Stimulated activated CD8-positive, alpha-beta memory T cell treated with anti-CD3 and anti-CD28 coated beads, Interleukin-15, amount 100 ng/mL, for 48 hours (primary cell): Measurements from ENCODE around the gene ADAT3.
A peak's percentile ranks its signal among the peaks of the same experiment; 100 is the strongest.
"Not testable (repeated sequence)": the region's sequence is repeated elsewhere in the genome, so short reads cannot be mapped to it uniquely, and the experiment has no call there.

ENCODE experiments used
- DNase-seq, 2 donors: peaks; one replicate each; pipeline ENCODE4 v3.0.0-alpha.2; 2020; ENCODE audit warnings: low read depth in 2 of 2

ADAT3 gene

DNA sequence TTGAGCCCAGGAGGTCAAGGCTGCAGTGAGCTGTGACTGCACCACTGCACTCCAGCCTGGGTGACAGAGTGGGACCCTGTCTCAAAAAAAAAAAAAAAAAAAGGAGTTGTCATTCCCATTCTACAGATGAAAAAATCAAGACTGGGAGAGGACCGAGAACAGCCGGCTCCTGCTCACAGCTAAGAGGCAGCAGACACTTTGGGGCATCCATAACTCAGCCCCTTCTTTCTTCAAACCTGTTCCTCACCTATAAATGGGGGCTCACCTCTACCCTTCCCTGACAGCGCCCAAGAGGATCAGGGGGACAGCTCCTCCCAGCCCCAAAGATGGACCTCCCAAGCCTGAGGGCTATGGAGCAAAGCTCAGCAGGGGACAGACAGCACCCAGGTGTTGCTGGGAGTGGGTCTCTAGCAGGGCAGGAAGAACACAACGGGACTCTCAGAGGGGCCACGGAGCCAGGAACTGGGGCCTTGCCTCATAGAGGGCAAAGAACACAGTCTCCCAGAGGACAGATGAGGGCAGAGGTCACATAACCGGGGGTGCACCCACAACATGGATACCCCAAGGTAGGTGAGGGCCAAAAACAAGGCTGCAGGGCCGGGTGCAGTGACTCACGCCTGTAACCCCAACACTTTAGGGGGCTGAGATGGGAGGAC lies 38.4 kb upstream of the ADAT3 start:
- DNase-seq = no peak

DNA sequence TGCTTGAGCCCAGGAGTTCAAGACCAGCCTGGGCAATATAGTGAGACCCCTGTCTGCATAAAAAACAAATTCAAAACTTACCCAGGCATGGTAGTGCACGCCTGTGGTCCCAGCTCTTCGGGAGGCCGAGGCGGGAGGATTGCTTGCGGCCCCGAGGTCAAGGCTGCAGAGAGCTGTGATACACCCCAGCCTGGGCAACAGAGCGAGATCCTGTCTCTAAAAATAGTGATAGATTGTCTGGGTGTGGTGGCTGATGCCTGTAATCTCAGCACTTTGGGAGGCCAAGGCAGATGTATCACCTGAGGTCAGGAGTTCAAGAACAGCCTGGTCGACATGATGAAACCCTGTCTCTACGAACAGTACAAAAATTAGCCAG lies 37.9 kb upstream of the ADAT3 start:
- no peak for DNase-seq

DNA sequence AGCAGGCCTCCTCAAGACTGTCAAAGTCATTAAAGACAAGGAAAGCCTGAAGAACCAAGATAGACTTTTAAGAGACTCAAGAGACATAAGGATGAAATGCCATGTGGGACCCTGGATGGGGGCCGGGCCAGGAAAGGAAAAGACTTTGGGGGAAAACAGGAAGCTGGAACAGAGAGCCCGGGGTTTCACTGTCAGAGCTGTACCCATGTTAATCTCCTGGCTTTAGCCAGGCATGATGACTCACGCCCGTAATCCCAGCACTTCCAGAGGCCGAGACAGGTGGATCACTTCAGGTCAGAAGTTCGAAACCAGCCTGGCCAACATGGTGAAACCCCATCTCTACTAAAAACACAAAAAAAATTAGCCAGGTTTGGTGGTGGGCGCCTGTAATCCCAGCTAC lies 36.2 kb upstream of the ADAT3 start:
- no peak for DNase-seq

DNA sequence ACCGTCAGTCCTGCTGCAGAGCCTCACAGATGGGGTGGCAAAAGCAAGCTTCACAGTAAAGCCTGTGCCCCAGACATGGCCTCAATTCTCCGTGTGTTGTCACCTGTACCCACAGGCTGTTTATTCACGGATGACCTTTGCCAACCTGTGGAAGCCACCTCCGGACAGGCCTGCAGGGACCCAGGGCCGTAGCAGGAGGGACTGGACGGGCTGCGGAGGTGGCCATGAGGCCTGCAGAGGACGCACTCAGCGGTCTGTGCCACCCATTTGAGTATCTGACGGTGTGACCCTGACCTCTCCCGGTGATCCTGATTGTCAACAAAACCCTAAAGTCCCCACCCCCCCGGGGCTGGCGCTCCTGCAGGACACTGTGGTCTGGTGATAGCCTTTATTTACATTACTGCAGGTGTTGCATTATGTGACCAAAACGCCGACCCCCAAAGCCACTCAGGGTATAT lies 34.0 kb upstream of the ADAT3 start:
- DNase-seq = no peak

DNA sequence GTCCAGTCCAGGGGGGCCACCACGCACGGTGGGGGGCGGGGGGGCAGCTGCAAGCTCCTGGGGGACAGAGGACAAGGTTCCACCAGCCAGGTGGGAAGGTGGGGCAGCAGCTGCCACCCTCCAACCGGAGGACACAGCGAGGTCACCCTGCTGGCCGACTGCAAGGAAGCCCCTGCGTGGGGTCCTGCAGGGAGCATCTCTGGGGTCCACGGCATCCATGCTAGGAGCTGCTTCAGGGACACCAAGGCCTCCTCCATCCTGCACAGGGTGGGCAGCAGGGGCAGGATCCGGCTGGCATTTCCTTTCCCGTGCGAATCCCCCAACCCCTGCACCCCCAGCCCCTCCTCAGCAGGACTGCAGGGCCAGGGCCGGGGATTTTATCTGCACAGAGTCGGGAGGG lies 33.6 kb upstream of the ADAT3 start:
- no peak for DNase-seq

DNA sequence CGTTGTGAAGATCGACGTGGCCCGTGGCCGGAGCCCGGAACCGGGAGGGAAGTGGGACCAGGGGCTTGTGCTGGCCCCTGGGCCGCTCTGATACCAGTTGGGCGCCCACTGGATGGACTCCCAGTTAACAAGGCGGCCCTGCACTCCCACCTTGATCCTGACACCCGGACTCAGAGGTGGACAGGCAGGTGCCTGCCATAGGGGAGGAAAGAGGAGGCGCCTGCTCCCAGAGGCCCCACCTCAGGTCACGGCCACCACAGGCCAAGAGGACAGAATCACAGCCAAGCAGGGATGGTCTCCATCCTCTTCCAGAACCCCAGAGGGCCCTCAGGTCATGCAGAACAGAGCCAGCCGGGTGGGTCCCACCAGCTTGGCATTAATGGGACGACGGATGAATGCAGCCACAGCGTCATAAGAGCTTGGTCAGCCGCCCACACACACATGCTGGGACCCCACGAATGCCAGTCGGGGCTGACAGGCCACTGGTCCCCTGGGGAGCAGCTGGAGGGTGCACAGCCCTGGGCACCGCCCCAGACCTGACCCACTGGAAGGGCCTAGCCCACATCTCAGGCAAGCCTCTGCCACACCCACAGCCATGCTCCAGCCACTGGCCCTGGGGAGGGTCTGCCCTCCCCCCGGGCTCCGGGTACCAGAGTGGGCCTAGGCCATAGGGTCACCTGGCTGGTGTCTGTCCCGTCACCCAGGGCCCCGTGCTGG lies 32.2 kb upstream of the ADAT3 start:
- DNase-seq = no peak

DNA sequence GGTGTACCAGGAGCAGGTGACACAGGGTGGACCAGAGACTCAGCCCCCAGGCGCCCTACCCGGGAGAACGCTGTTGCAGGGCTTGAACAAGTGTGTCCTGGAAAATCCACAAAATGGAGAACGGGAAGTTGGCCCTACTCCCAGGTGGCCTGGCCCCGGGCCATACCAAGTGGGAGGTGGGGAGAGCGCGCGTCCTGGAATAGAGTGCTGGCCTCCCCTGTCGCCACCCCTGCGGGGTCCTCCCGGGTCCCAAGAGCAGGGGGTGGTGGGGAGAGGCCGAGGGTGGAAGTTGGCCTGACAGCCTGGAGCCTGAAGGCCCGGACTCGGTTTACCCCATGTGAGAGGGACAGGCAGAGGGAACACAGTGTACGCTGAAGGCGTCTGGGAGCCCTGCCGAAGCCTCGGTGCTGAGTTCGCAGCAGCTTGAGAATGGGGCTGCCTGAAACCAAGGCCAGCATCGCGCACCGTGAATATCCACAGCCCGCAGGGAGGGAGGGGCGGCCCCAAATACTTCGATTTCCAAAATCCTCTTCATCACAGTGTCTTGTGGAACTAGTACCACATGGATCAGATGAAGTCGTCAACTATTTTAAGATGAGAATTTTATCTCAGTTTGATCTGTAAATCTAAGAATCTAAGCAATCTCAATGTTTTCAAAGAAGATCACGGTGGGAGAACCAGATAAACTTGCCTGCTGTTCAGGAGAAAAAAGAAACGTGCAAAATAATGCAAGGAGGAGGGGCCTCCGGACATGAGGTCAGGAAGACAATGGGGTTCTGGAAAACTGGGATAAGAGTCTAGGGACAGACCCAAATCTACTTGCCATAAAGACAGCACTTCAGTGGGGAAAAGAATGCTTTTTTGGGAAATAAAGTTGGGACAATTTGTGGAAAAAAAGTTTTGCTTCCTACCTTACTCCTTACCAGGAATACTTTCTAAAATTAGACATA lies 31.4 kb upstream of the ADAT3 start:
- DNase-seq = no peak

DNA sequence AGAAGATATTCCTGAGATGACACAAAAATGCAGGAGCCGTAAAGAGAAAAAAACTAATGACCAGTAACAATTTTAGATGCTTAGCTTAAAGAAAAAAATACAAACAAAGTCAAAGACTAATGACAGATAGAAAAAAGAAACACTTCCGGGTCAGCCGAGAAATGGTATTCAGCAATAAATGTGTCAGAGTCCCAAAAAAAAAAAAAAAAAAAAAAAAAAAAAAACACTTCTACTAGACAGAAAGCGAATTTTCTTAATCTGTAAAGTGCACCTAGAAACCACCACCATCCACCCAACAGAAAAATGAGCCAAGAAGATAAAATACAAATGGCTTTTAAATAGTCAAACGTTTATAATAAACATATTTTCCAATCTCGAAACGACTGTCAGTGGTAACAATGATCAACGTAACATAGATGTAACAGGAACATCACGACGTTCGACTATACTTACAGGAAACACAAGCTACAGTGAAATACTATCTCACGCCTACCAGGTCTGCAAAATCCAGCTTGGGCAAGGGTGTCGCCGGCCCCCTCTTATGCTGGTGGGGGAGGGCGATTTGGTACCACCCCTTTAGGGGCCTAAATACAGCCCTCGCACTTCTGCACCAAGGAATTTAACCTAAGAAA lies 30.5 kb upstream of the ADAT3 start:
- no peak for DNase-seq

DNA sequence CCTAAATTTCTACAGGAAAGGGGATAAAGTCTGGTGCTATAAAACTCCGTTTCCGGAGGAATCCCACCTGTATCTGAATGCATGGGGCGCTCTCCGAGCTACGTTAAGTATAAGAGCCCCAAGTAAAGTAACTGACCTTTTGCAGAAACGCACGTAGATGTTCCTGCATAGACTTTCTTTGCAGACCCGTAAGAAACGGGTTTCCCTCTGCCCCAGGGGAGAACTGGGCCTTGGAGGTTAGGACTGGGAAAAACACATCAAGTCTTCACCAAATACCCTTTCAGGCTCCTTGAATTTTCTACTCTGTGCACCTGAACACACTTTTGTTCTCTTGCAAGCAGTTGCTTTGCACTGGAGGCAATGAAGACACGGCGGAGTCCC lies 29.9 kb upstream of the ADAT3 start:
- not testable (repeated sequence) for DNase-seq

DNA sequence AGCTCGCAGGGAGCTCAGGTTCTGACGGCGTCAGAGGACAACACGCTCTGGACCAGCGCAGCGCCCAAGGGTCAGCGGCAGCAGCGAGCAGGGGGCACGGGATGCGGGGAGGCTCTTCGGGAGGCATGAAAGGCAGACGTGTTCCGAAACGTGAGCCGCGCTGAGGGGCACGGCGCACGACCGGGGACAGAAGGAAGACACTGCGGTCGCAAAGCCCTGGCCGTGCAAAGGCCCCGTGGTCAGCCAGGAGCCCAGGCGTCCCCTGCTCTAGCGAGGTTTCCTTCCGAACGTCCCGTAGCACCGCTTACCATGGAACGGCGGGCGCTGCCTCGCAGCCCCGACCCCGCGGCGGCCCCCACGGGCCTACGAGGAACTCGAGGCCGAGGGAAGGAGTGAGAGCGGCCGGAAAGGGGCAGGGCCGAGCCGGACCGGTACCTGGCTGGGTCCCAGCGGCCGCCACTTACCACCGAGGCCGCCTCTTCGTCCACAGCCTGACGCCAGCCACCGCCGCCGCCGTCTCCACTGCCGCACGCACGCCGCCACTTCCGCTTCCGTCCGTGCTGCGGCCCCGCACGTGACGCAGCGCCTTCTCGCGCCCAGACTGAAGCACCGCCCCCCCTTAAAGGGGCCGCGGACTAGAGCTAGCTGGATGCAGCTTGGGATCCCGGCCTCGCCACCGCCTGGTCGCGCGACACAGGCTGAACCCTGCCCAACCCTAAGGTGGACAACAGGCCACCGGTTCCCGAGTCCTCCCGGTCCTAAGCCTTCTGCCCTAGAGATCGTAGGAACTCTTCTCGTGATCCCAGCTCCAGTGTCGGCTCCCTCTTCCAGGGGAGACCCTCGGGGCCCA lies 29.3 kb upstream of the ADAT3 start:
- peak; percentile 88 to 89 for DNase-seq

DNA sequence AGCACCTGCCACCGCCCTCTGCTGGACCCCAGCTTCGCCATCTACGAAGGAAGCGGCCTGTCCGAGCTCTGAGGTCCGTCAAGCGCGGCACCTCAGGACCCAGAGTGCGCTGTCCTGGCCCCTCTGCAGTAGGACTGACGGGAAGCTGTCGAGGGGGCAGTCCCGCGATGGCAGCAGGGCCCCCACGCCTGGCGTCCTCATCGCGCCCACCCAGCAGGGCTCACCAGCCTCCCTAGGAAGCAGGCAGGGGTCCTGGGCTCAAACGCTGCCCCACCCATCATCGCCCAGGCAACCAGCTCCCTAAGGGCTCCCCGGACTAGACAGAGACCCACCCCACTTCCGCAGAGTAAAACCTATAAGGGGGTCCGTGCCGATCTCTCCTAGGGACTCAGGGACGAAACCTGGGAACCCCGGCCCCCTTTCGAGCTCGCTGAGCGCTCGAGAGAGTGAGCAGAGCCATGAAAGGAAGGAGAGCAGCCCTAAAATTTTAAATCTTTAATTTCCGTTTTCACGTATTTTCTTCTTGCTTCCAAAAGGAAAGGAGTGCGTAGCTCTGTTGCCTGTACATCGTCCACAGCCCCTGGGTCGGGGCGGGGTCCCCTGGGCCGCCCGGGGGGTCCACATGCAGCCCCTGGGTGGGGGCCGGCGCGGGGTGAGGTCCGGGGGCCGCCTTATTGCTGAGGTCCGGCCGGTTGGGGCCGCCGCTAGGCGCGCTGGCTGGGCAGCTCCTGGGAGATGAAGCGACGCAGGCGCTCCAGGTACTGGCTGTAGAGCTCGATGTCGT lies 28.5 kb upstream of the ADAT3 start:
- not testable (repeated sequence) for DNase-seq

DNA sequence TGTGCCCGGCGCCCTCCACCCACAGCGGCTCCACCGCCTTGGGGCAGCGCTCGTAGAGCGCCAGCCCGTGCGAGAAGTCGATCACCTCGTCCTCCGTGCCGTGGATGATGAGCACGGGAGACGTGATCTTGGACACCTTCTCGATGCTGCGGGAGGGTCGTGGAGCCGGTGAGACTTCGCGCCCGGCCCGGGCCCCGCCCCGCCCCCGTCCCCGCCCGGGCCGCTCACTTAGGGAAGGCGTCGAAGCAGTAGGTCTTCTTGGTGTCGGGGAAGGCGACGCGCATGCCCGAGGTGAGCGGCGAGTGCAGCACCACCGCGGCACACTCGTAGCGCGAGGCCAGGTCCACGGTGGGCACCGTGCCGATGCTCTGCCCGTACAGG lies 27.9 kb upstream of the ADAT3 start:
- not testable (repeated sequence) for DNase-seq

DNA sequence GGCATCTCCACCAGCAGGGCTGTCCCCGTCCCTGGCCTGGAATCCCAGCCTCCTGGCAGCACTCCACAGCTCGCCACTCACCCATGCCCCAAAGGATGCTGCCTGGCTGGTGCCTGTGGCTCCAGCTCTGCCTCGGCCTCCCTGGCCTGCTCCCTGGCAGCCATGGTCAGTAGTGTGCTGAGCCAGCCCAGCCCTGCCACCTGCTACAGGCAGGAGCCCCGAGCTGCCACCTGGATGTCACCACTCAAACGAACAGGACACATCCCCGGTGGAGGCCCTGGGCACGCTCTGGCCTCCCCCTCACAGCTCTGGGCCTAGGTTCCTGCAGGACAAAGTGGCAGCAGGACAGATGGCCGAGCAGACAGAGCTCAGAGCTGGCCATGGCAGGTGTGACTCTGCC lies 26.6 kb upstream of the ADAT3 start:
- DNase-seq = not testable (repeated sequence)

DNA sequence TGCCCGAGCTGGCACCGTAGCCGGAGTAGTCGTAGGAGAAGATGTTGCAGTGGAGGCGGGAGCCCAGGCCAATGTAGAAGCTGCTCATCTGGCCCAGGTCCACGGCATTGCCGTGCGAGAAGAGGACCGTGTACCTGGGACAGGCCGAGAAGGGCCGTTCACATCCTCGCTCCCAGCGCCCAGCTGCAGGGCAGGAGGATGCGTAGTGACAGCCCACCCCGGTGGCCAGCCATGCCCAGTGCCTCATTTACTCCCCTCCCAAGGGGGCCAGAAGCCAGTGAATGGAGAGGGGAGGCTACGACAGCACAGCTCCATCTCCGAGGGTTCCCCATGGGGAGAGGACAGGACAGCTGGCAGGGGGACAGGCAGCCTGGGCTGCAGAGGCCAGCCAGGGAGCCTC lies 25.2 kb upstream of the ADAT3 start:
- DNase-seq = not testable (repeated sequence)

DNA sequence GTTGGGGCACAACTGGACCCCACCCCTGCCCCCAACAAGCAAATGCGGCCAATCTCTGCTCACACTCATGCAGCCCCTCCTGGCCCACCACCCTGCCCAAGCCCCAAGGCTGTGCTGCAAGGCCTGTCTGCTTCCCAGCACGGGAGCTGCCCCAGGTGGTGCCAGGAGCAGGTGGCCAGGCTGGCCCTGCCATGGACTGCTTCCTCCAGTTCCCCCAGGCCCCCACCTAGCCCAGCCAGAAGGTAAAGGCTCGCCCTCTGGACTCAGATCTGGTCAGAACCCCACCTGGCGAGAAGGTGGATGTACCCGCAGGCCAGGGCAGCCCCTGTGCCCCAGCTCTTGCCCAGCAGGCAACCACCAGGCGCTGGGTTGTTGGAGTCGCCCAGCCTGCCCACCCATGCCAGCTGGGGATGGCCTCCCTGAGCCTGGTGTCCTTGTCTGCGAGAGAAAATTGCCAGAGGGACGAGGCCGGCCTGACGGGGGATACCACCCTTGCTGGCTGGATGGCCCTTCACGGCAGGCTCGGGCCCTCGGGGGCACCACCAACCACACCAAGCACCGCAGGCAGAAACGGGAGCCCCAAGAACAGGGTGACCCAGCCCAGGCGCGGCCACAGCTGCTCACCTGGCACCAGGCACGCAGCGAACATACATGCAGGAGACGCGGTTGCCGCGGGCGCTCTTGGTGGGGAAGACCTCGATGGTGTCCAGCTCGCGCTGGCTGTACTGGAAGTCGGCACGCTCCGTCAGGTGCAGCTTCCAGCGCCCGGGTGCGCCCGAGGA lies 24.4 kb upstream of the ADAT3 start:
- no peak for DNase-seq

DNA sequence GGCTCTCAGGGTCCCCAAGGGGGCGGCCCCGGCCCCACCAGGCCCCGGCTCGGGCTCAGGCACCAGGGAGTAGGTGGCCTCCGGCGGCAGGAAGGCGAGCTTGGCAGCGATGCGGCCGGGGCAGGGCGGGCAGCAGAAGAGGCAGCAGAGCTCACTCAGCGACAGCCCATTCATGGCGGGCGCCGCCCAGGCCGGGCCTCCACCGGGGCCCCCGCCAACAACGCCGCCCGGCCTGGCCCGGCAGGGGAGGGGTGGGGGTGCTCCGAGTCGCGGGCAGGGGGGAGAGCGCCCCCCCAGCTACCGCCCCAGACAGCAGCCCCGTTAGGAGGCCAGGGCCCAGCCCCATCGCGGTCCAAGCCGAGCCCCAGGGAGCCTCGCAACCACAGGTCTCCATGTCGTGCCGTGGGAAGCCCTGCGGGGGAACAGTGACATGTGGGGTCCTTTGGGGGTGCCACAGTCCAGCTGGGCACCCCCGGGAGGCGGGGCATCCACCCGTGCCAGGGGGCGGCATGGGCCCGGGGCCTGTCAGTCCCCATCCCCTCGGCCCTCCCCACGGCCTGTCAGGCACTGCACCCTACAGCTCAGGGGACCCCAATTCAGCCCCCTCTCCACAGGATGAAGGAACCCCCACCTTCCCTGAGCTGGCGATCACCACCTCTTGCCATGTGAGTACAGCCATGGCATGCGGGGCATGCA lies 23.7 kb upstream of the ADAT3 start:
- not testable (repeated sequence) for DNase-seq

DNA sequence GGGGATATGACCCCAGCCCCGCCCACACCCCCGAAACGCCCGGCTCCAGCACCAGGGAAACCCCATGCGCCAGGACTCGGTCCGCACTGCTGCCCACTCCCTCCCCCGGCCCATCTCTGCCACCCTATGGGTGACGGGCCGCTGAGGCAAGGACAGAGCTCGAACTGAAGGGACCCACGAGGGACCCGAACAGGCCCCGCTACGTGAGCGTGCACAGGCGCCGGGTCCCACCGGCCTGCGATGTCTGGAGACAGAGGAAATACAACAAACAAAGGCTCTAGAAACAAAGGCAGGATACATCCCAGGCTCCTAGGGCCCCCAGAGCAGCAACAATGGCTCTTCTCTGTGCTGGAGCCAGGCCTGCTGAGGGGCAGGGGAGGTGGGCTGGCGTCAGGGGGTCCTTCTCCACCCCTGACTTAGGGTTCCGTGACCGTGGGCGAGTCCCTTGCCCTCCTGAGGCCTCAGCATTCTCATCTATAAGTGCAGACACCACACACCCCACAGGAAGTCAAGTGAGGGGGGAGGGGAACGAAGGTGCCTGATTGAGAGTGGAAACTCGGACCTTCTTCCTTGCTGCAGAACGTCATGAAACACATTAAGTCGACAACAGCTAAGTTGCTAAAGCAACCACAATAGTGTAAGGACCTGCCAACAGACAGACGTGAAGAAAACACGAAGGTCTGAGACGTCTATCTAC lies 23.0 kb upstream of the ADAT3 start:
- peak in 1 of 2 donors; percentile 73 for DNase-seq
